Measurements from ENCODE around the gene FMO4. TPM values are rescaled to one million over a fixed set of nuclear protein-coding genes. Genes with fewer than 3 reads are reported as not detected.

The FMO4 gene
- total and polyA plus RNA-seq, 10 of the 15 experiments (the other 5 are each of a cell fraction or from before 2014, with no cell fraction given), result 0.26 to 3.0 (median 1.1) TPM

- H3K4me1 ChIP-seq (ENCODE audit: control insufficient read depth, insufficient read depth, low read length), result no peaks in the 10 kb centered on the region
- H3K79me2 ChIP-seq (ENCODE audit: control insufficient read depth, insufficient read depth, low read length), result no peaks in the 10 kb centered on the region
- H3K9me3 ChIP-seq (replicated peaks; ENCODE audit: control insufficient read depth, insufficient read depth, low read length), result no peaks in the 10 kb centered on the region
- ChIA-PET RAD21 (ENCODE audit: unreplicated experiment) (no interaction called here), SMC1A (ENCODE audit: uncharacterized antibody, unreplicated experiment) (no interaction called here), POLR2A (no interaction called here), CTCF (no interaction called here)
- H2AFZ ChIP-seq (ENCODE audit: control insufficient read depth, low read depth, low read length), result no peak overlapping the region
- ATAC-seq (no peak), DNase-seq (ENCODE audit: low read depth, low spot score) (no peak), FAIRE-seq (no peak)
- H4K20me1 ChIP-seq (ENCODE audit: control insufficient read depth, insufficient read depth), result no peaks in the 10 kb centered on the region
- intact Hi-C loops (cut with micrococcal nuclease; ENCODE audit: unreplicated experiment), result no loop called here
- TF ChIP-seq ZBTB4 (CRISPR knock-in tag; IDR thresholded peaks at IDR 0.05) (no peak), REST (IDR thresholded peaks at IDR 0.05; ENCODE audit: low read depth, low read length) (no peak), TBL1XR1 (IDR thresholded peaks at IDR 0.05; ENCODE audit: low read depth, low read length) (no peak), ZNF687 (IDR thresholded peaks at IDR 0.05) (no peak), ESRRA (IDR thresholded peaks at IDR 0.05; ENCODE audit: low read length) (no peak), WRNIP1 (IDR thresholded peaks at IDR 0.05; ENCODE audit: borderline replicate concordance, low read depth, low read length) (no peak)
- no peak overlapping the region for H3K4me2 ChIP-seq (ENCODE audit: control insufficient read depth, insufficient read depth)
- H3K27me3 ChIP-seq (replicated peaks in 1 of 2; ENCODE audit: control insufficient read depth in 2 of 2, insufficient read depth in 2 of 2, low read length in 1 of 2), result no peaks in the 10 kb centered on the region
- H3K4me3 ChIP-seq, result no peak overlapping the region
- in situ Hi-C loops (cut with MboI), result no loop called here
- H3K9ac ChIP-seq (ENCODE audit: control insufficient read depth, insufficient read depth, low read length), result no peak overlapping the region
- BruUV-seq (replicated peaks), result no TSS peak
- H3K27ac ChIP-seq (ENCODE audit: control insufficient read depth, insufficient read depth), result no peak overlapping the region
- no peaks in the 10 kb centered on the region for H3K36me3 ChIP-seq (ENCODE audit: control insufficient read depth in 2 of 2, insufficient read depth in 2 of 2, low read length in 1 of 2)
These were observed 31.6 kb downstream of the FMO4 start for GRCh38 chr1:171345536-171345935.
